ENCODE measurements around the gene ZBTB44.
"Not testable (repeated sequence)": the region's sequence is repeated elsewhere in the genome, so short reads cannot be mapped to it uniquely, and the experiment has no call there.

ZBTB44 gene

DNA sequence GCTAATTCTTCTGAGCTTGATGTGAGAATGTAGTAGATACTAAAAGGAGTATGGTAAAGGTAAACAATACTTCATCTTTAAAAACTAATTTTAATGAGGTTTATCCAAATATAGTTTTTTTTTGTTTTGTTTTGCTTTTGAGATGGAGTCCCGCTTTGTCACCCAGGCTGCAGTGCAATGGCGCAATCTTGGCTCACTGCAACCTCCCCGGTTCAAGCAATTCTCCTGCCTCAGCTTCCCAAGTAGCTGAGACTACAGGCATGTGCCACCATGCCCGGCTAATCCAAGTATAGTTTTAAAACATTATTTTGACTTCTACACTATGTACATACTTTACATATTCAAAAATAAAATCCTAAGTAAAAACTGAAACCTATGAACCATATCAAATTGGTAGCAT lies 4.1 kb downstream of the ZBTB44 start:
- DNase-seq = no peak

DNA sequence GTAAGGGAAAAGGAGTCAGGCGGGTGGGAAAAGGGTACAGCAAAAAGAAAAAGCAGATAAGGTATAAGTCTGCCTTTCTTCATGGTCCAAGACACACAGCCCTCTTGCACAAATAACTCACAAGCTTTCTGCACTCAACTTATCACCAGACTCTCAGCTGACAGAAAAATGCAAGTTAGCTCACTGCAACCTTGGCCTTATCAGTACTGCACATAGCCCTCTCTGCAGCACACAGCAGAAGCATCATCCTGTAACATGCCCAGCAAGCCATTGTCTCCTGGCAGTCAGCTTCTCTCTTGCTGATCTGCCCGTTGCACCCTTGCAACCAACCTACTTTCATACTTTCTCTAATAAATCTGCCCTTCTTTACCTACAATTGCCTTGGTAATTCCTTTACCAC lies 5.8 kb downstream of the ZBTB44 start:
- no peak for DNase-seq

DNA sequence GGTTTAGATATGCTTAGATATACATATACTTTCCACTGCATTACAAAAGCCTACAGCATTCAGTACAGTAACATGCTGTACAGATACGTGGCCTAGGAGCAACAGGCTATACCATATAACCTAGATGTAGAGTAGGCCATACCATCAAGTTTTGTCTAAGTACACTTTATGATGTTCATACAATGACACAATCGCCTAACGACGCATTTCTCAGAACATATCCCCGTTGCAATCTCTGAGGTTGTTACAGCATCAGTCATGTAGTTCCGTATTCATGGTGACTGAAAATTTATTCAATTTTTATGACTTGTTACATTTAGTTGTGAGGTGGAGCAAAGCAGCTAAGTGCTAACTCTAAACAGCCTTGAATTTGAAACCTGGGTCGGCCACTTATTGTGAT lies 6.7 kb downstream of the ZBTB44 start:
- DNase-seq = no peak

DNA sequence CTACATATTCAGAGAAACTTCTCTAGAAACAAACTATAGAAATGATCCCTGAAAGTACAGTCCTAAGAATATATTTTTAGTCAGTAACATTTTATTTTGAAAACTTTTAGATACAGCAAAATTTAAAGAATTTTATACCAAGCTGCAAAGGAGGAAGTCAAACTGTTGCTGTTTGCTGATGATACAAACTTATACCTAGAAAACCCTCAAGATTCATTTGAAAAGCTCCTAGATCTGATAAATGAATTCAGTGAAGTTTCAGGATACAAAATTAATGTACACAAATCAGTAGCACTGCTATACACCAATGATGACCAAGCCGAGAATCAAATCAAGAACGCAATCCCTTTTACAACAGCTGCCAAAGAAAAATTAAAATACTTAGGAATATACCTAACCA lies 10.1 kb downstream of the ZBTB44 start:
- DNase-seq = no peak

DNA sequence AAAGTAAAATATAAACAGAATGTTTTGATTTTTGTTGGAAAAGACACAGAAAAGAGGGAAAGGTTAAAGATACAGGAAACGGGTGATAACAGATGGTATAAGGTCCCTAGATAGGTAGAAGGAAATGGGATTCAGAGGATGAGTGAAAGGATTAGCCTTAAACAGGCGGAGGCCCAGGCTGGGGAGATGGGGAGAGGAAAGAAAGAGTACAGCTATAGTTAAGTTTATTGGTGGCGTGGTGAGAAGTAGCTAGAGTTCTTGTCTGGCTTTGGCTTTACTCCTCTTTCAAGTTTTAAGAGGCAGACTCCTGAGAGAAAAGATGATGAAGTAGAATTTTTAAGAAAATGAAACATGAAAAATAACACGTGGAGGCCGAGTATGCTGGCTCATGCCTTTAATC lies 13.7 kb downstream of the ZBTB44 start:
- no peak for DNase-seq

DNA sequence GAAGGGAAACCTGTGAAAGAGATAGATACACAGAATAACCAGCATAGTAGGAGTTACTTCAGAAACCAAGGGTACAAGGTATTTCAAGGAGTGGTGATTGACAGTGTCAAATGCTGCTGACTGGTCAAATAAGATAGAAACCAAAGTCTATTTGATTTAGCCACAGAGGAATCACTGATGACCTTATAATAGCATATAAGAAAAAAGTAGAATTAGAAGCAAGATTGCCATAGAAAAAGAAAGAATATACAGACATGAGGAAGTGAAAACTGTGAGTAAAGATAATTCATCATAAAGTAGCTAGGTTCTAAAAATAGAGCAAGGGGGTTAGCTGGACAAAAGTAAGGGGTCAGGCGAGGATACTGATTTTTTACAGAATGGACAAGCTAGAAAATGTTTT lies 14.2 kb downstream of the ZBTB44 start:
- no peak for DNase-seq

DNA sequence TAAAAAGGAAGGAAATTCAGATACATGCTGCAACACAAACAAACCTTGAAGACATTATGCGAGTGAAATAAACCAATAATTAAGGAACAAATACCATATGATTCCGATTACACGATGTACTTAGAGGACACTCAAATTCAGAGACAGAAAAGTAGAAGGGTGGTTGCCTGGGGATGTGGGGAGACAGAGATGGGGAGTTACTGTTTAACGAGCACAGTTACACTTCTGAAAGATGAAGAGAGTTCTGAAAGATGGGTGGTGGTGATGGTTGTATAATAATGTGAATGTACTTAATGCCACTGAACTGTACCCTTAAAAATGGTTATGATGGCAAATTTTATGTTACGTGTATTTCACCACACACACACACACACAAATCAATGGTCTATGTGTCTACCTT lies 14.7 kb downstream of the ZBTB44 start:
- DNase-seq = no peak

DNA sequence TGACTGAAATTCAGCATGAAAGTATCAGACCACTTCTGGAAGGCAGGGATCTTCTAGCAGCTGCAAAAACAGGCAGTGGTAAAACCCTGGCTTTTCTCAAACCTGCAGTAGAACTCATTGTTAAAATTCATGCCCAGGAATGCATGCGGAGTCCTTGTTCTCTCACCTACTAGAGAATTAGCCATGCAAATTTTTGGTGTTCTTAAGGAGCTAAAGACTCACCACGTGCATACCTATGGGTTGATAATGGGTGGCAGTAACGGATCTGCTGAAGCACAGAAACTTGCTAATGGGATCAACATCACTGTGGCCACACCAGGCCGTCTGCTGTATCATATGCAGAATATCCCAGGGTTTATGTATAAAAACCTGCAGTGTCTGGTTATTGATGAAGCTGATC lies 19.1 kb downstream of the ZBTB44 start:
- DNase-seq = no peak

DNA sequence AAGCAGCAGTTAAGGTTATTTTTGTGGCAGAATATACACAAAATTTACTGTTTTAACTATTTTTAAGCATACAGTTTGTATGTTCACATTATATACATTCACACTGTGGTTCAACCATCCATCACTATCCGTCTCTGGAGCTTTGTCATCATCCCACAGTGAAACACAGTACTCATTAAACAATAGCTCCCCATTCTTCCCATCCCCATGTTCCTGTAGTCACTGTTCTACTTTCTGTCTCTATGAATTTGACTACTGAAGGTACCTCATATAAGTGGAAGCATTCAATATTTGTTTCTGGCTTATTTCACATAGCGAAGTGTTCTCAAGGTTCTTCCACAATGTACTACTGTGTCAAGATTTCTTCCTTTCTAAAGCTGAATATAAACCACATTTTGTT lies 32.6 kb downstream of the ZBTB44 start:
- no peak for DNase-seq

DNA sequence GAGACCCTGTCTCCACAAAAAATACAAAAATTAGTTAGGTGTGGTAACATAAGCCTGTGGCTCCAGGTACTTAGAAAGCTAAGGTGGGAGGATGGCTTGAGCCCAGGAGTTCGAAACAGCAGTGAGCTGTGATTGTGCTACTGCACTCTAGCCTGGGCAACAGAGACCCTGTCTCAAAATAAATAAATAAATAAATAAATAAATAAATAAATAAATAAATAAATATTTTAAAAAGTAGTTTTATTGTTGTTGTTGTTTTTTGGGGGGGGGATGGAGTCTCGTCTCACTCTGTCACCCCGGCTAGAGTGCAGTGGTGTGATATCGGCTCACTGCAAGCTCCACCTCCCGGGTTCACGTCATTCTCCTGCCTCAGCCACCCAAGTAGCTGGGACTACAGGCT lies 33.4 kb downstream of the ZBTB44 start:
- not testable (repeated sequence) for DNase-seq

DNA sequence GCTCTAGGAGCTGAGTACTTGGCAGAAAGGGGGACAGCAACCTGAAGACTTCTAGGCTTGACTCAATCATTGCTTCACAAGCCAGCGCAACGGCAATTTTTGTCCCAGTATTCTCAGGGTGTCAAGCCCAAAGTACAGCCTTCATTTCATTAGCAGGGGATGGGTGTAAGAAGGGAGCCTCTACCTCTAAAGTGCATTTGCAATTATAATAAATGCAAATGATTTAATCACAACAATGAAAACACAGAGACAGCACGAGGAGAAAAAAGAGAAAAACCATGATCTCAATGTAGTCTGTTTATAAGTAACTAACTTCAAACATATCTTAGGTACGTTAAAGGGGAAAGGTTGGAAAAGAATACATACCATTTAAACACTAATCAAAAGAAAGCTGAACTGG lies 34.7 kb downstream of the ZBTB44 start:
- no peak for DNase-seq

DNA sequence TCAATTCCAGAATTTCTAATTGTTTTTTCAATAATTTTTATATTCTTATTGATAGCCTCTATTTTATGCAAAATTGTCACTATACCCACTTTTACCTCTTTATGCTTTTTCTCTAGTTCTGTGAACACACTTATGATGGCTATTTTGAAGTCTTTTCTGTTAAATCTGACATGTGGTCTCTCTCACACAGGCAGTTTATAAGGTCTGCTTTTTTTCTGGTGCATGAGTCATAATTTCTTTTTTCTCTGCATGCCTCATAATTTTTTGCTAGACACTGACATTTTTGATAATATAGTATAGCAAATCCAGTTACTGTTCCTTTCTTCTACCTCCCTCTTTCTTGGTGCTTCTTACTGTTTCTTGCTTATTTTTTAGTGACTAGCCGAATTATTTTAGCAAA lies 36.0 kb downstream of the ZBTB44 start:
- no peak for DNase-seq

DNA sequence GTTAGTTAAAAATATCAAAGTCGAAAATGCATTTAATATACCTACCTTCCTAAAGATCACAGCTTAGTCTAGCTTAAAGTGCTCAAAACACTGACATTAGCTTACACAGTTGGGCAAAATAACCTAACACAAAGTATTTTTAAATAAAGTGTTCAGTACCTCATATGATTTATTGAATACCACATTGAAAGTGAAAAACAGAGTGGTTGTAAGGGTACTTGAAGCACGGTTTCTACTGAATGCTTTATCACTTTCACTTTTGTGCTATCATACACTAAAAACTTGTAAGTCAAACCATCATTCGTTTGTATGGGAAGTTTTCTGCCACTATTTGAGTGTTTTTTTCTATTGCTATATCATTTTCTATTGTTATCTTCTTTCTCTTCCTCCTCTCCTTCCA lies 36.6 kb downstream of the ZBTB44 start:
- DNase-seq = no peak

DNA sequence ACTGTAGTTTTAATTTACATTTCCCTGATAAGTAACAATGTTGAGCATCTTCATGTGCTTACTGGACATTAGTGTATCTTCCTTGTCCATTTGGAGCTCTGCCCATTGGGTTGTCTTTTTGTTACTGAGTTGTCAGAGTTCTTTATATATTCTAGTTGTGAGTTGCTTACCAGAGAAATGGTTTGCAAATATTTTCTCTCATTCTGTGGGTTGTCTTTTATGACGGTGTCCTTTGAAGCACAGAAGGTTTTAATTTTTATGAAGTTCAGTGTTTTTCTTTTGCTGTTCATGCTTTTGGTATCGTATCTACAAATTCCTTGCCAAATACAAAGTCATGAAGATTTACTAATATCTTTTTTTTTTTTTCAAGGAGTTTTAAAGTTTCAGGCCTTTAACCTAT lies 42.4 kb downstream of the ZBTB44 start:
- DNase-seq = no peak

DNA sequence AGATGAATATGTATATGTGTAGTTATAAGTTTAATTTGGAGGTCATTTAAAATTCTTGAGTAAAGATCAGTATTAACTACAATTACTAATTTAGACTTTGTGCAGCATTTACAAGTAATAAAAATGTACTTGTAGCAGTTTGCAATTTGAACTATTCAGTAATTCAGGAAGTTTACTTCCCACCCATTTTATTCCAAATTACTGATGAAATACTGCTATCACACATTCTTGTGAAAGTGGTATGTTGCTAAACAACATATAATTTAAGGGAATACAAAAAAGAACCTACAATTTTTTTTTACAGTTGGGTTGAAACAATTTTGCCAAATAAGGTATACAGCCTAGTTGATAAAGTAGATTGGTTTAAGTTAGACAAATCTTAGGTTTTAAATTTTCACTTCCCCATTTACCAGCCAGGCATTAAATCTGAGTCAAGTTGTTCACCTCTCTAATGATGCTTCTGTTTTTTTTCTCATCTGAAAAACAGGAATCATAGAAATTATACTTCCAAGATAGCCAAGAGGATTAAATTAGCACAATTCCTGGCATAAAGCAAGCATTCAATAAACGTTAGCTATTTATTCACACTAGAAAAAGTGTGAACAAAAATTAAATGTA lies 45.3 kb downstream of the ZBTB44 start:
- DNase-seq = no peak

DNA sequence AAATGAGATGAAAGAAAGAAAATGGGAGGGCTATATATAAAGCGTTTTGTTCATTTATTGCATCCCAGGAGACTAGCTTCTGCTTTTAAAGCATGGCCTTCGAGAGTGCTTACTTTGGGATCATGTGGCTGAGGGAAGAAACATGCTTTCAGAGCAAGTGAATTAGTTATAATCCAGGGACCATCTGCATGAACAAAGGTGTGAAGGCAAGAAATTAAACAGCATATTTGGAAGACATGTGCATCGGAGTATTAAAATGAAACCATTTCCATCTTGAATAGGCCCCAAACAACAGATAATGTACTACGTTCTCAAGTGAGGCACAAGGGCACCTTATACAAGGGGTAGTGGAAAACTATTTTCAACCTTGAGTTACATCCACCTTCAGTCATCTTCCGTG lies 51.4 kb downstream of the ZBTB44 start:
- no peak for DNase-seq

DNA sequence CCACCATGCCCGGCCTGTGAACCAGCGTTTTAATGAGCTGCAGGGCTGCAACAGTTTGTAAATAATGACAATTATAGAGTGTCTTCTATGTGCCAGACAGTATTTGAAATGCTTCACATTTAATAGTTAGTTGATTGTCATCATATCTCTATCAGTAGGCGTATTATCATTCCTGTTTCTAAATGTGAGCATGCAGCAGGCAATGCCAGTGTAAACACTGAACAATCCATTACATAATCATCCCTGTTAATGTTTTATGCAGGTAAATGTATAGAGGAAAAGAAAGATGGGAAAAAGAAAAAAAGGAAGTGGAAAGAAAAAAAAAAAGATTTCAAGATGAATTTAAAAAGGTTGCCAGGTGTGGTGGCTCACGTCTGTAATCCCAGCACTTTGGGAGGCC lies 52.3 kb downstream of the ZBTB44 start:
- DNase-seq = no peak

DNA sequence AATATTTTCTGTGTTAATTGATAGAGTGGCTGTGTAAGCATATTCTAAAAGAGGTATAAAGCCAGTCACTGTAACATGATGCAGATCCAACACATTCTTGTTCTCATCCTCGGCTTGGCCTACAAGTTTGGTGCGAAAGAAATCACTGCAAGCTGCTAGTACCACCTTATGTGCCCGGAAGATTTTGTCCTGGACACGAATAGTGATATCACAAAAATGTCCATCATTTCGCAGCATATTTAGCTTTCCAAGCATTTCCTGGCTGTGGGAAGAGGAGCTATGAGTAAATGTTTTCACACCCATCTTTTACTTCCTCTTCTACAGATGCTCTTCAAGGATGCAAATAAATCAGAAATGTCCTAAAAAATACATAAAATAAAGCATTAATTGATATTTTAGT lies 53.1 kb downstream of the ZBTB44 start:
- DNase-seq = no peak

DNA sequence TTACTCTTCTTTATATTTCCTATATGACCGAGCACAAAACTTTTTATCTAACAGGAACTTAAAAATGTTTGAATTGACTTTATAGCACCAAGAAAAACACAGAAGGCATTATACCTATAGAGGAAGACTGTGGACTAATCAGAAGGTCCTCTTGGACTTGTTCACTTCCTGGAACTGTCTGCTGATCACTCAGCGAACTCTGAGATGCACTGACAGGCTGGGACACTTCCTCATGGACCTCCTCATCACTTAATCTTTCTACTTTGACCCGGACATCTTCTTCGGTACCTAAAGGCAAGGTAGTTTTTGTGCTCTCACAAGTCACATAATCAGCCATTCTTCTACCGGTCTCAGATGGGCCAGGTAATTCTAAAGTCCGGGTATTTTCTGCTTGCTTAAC lies 54.0 kb downstream of the ZBTB44 start:
- DNase-seq = no peak

DNA sequence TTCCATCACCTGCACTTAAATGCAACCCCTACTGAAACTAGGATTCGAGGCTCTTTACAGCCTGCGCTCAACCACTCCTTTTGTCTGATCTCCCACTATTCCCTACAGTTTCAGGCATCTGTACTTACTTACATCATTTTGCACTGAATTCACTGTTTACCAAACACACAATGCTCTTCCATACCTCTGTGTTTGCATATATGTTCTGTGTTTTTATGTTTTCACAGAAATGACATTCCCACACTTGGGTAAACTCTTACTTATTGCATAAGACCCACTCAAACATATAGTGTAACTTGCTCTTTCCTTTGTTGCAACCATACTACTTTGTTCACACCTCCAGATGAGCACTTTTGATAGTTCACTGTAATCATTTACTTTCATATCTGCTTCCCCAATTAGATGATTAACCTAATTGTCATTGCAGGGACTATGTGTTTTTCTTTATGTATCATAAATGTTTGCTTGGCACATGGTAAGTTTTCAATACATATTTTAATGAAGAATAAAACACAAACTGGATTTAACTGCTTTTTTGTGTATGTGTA lies 54.6 kb downstream of the ZBTB44 start:
- DNase-seq = no peak

DNA sequence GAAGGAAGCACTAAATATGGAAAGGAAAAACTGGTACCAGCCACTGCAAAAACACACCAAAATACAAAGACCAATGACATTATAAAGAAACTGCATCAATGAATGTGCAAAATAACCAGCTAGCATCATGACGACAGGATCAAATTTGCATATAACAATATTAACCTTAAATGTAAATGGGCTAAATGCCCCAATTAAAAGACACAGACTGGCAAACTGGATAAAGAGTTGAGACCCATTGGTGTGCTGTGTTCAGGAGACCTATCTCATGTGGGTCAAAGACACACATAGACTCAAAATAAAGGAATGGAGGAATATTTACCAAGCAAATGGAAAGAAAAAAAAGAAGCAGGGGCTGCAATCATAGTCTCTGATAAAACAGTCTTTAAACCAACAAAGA lies 63.0 kb downstream of the ZBTB44 start:
- not testable (repeated sequence) for DNase-seq

DNA sequence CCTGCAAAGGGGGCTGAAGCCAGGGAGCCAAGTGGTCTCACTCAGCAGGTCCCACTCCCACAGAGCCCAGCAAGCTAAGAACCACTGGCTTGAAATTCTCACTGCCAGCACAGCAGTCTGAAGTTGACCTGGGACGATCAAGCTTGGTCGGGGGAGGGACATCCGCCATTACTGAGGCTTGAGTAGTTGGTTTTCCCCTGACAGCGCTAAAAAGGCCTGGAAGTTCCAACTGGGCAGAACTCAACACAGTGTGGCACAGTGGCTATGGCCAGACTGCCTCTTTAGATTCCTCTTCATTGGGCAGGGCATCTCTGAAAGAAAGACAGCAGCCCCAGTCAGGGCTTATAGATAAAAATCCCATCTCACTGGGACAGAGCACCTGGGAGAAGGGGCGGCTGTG lies 64.8 kb downstream of the ZBTB44 start:
- DNase-seq = not testable (repeated sequence)

DNA sequence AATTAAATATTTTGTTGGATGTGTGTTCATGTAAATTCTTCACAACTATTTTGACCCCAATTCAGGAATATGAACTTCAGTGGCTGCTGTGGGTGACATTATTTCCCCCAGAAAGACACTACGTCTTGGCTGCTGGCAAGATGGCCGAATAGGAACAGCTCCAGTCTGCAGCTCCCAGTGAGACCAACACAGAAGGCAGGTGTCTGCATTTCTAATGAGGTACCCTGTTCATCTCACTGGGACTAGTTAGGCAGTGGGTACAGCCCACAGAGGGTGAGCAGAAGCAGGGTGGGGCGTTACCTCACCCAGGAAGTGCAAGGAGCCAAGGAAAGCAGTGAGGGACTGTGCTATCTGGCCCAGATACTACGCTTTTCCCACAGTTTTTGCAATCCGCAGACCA lies 65.3 kb downstream of the ZBTB44 start:
- DNase-seq = no peak

DNA sequence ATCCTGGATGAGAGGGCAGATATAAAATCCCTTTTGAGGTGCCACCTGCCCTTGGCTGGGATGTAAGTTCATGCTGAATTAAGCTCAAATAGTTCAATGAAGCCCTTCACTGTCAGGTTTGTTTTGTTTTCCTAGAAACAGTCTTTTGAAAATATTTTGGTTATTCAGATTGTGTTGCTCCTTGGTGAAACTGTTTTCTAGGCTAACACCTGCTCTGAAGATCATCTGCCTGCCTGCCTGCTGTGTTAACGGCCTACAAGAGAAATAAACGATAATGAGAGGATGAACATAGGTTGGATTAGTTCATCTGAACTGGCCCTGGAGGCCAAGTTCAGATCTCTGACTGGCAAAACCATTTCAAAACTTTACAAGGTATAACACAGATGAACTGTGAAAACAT lies 67.4 kb downstream of the ZBTB44 start:
- DNase-seq = no peak

DNA sequence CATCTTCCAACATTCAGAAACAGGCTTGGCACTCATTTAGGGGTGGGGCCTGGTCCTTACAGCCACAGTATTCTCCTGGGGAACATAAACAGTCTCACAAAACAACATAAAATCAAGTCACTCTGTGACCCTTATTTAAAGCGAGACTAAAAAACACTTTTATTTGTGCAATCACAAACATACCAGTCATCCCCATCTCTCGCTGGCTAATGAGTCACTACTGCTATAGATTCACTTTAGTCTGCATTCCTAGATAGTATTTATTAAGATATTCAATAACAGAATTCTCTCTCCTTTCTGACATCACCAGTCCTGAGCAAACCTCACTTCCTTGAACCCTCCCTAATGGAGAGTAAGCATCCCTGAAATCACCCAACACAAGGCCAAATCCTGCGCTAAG lies 68.0 kb downstream of the ZBTB44 start:
- peak in 1 of 2 experiments; percentile 14 for DNase-seq

DNA sequence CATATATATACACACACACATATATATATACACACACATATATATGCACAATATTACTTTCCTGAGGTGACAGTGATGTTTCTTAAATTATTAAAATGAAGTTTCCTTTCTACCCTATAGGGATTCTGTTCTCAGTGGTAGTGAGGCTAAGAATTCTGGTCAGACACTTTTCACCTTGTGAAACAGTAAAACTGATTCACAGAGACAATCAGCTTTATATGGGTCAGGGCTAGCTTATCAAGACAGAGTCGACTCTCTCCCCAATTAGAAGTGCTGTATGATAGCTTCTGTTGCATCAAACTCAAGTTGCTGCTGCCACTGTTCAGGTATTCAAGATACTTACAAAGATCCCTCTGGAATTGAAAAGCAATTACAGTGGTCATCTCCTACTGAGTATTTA lies 68.4 kb downstream of the ZBTB44 start:
- no peak for DNase-seq

Measured in SW 1271 (cell line).